Thymus (tissue), 11 donors: ENCODE results near the gene LAMA1. TPM values are rescaled to one million over a fixed set of nuclear protein-coding genes. Genes with fewer than 3 reads are reported as not detected.

Source experiments
- DNase-seq, 9 donors: peaks; one replicate each; pipeline ENCODE4 v3.0.0-alpha.2; 2013; ENCODE audit warnings: low spot score in 9 of 9, low read depth in 6 of 9, missing footprints in 1 of 9
- H3K27ac ChIP-seq, 2 donors: one replicate each; pipeline ENCODE4 v1.5.1; 2013; ENCODE audit warnings: control low read depth in 1 of 2, low read depth in 1 of 2, low read length in 1 of 2, mild to moderate bottlenecking in 1 of 2, moderate library complexity in 1 of 2
- H3K27me3 ChIP-seq, 2 donors: one replicate each; pipeline ENCODE4 v1.5.1; 2013; ENCODE audit warnings: low read length in 1 of 2; ENCODE audit not compliant: control insufficient read depth in 2 of 2, insufficient read depth in 1 of 2
- H3K36me3 ChIP-seq, 2 donors: one replicate each; pipeline ENCODE4 v1.5.1; 2013; ENCODE audit warnings: low read length in 1 of 2, mild to moderate bottlenecking in 1 of 2, moderate library complexity in 1 of 2; ENCODE audit not compliant: control insufficient read depth in 2 of 2, insufficient read depth in 2 of 2
- H3K4me1 ChIP-seq, 2 donors: one replicate each; pipeline ENCODE4 v1.5.1; 2013; ENCODE audit warnings: low read length in 2 of 2; ENCODE audit not compliant: control insufficient read depth in 2 of 2, insufficient read depth in 2 of 2
- H3K4me3 ChIP-seq, 2 donors: one replicate each; pipeline ENCODE4 v1.5.1; 2013; ENCODE audit warnings: low read length in 2 of 2, control low read depth in 1 of 2, mild to moderate bottlenecking in 1 of 2
- H3K9me3 ChIP-seq, 2 donors: one replicate each; pipeline ENCODE4 v1.5.1; 2013; ENCODE audit warnings: low read length in 1 of 2, mild to moderate bottlenecking in 1 of 2; ENCODE audit not compliant: control insufficient read depth in 2 of 2, insufficient read depth in 1 of 2
- WGBS: extraction: QIAGEN DNeasy Blood & Tissue Kit; methylation state at CpG from one replicate; pipeline ENCODE4 v1.1.7; 2013; 5-methylcytosine and 5-hydroxymethylcytosine counted together
- polyA plus RNA-seq: library from polyadenylated mRNA; stranded (reverse); fragments of 200-250 nt; gene quantifications from one replicate; pipeline ENCODE4 v1.2.3, GENCODE V29; 2013
- total RNA-seq: library from RNA; stranded (reverse); fragments of 120-200 nt; gene quantifications from one replicate; pipeline ENCODE4 v1.2.4, GENCODE V29; 2013
- donor health status: healthy.

The LAMA1 gene
- total and polyA plus RNA-seq, 2 donors: 0.71 to 2.9 TPM

DNA sequence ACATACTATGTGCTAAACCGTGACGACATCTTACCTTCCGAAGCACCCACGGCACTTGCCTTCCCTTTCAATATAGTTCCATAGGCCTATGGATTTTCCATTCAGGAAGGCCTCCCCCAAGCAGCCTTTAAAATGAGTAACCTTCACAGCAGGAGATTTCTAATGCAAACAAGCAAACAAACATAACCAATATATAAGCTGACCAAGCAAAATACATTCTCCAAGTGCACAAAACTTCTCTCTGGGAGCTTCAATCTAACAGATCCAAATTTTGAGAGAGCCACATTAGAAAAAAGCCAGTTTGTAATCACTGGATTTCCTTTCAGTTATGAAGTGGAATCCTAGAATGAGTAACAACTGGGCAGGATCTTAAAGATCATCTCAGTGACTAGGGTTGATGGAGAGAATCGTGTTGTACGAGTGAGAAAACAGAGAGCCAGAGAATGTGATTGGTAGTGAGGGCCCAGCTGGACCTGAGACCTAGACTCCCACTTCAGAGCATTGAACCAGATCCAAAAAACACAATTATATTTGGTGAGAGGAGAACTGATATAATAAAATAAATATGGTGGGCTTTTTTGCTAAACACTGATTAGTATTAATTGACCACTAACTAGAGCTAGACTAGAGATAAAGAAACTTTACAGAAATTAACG, 145.6 kb downstream of the LAMA1 start:
- H3K4me1 ChIP-seq: no peaks in the 10 kb centered on the region
- H3K27ac ChIP-seq: no peak overlapping the region
- no peak for DNase-seq
- H3K4me3 ChIP-seq: no peak overlapping the region
- no peaks in the 10 kb centered on the region for H3K36me3 ChIP-seq
- H3K9me3 ChIP-seq: no peaks in the 10 kb centered on the region
- no peaks in the 10 kb centered on the region for H3K27me3 ChIP-seq
- WGBS: 93% methylated on average over 7 of the region's 7 CpGs

GRCh38 chr18:6963452-6964097, 154.0 kb downstream of the LAMA1 start:
- 99% methylated on average over 2 of the region's 2 CpGs for WGBS
- Histone ChIP-seq H3K9me3 (no peaks in the 10 kb centered on the region), H3K36me3 (no peaks in the 10 kb centered on the region), H3K4me1 (no peaks in the 10 kb centered on the region), H3K27ac (no peak overlapping the region), H3K4me3 (no peak overlapping the region), H3K27me3 (no peaks in the 10 kb centered on the region)
- no peak for DNase-seq

GRCh38 chr18:6962571-6963451, 154.8 kb downstream of the LAMA1 start:
- H3K4me1 ChIP-seq: no peaks in the 10 kb centered on the region
- H3K9me3 ChIP-seq: no peaks in the 10 kb centered on the region
- no peaks in the 10 kb centered on the region for H3K27me3 ChIP-seq
- H3K4me3 ChIP-seq: no peak overlapping the region
- 95% methylated on average over 9 of the region's 9 CpGs for WGBS
- H3K36me3 ChIP-seq: no peaks in the 10 kb centered on the region
- no peak overlapping the region for H3K27ac ChIP-seq
- no peak for DNase-seq

- no peak overlapping the region for H3K27ac ChIP-seq
- H3K4me3 ChIP-seq: no peak overlapping the region
- DNase-seq: no peak
- no peaks in the 10 kb centered on the region for H3K4me1 ChIP-seq
- H3K9me3 ChIP-seq: no peaks in the 10 kb centered on the region
- no peaks in the 10 kb centered on the region for H3K27me3 ChIP-seq
- no peaks in the 10 kb centered on the region for H3K36me3 ChIP-seq
- 90% methylated on average over 9 of the region's 9 CpGs for WGBS
Measured at GRCh38 chr18:6961331-6961730, 156.3 kb downstream of the LAMA1 start.

GRCh38 chr18:6960656-6961055, 156.9 kb downstream of the LAMA1 start:
- H3K27ac ChIP-seq: no peak overlapping the region
- no peaks in the 10 kb centered on the region for H3K4me1 ChIP-seq
- no peak for DNase-seq
- H3K9me3 ChIP-seq: no peaks in the 10 kb centered on the region
- H3K36me3 ChIP-seq: no peaks in the 10 kb centered on the region
- no peaks in the 10 kb centered on the region for H3K27me3 ChIP-seq
- 96% methylated on average over 2 of the region's 2 CpGs for WGBS
- H3K4me3 ChIP-seq: no peak overlapping the region

GRCh38 chr18:6960124-6960523, 157.5 kb downstream of the LAMA1 start:
- Histone ChIP-seq H3K36me3 (no peaks in the 10 kb centered on the region), H3K4me3 (no peak overlapping the region), H3K27ac (no peak overlapping the region), H3K27me3 (no peaks in the 10 kb centered on the region), H3K4me1 (no peaks in the 10 kb centered on the region), H3K9me3 (no peaks in the 10 kb centered on the region)
- DNase-seq: no peak
- WGBS: 96% methylated on average over 1 of the region's 1 CpG

GRCh38 chr18:6959110-6959509, 158.5 kb downstream of the LAMA1 start:
- no peaks in the 10 kb centered on the region for H3K4me1 ChIP-seq
- no peaks in the 10 kb centered on the region for H3K36me3 ChIP-seq
- no peaks in the 10 kb centered on the region for H3K9me3 ChIP-seq
- no peak overlapping the region for H3K4me3 ChIP-seq
- H3K27me3 ChIP-seq: no peaks in the 10 kb centered on the region
- no peak for DNase-seq
- WGBS: 97% methylated on average over 12 of the region's 12 CpGs
- no peak overlapping the region for H3K27ac ChIP-seq

DNA sequence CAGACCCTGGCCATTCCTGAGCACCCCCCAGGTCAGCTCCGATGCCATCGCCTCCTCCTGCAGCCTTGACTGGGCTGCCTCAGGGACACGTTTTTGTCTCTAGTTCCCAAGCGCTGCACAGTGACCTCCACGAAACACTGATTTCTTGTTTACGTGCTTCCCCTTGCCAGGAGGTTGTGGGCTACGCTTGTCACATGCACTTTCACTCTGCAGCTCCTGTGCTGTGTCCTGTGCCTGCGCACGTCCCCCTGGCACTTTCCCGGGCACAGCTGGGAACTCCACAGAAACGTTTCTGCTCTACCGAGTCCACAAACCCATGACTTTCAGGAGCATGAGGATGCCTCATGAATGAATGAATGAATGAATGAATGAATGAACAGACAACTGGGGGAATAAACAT, 160.6 kb downstream of the LAMA1 start:
- no peaks in the 10 kb centered on the region for H3K4me1 ChIP-seq
- no peak overlapping the region for H3K4me3 ChIP-seq
- no peaks in the 10 kb centered on the region for H3K27me3 ChIP-seq

GRCh38 chr18:6956495-6956894, 161.1 kb downstream of the LAMA1 start:
- 92% methylated on average over 5 of the region's 5 CpGs for WGBS
- DNase-seq: no peak
- no peak overlapping the region for H3K27ac ChIP-seq
- no peak overlapping the region for H3K4me3 ChIP-seq
- H3K4me1 ChIP-seq: no peaks in the 10 kb centered on the region
- no peaks in the 10 kb centered on the region for H3K36me3 ChIP-seq
- no peaks in the 10 kb centered on the region for H3K27me3 ChIP-seq
- peaks cover 0 to 1% of the 10 kb centered on the region in 2 donors for H3K9me3 ChIP-seq

More for the DNA sequence above, 160.6 kb downstream of the LAMA1 start:
- no peak for DNase-seq
- 97% methylated on average over 12 of the region's 12 CpGs for whole genome bisulfite sequencing
- Histone ChIP-seq H3K27ac (no peak overlapping the region), H3K9me3 (peaks cover 0 to 1% of the 10 kb centered on the region in 2 donors), H3K36me3 (no peaks in the 10 kb centered on the region)
